GM10847 (cell line): ENCODE data around the gene UMOD.

Experiments
- POLR2A ChIP-seq: IDR thresholded peaks from 2 replicates; pipeline ENCODE4 v1.6.1; 2011; ENCODE audit not compliant: insufficient read length; ENCODE audit errors: extremely low read depth

Gene UMOD

GRCh38 chr16:20317117-20317516 lies 35.4 kb downstream of the UMOD start:
- no peak for TF ChIP-seq POLR2A

GRCh38 chr16:20316715-20317114 lies 35.8 kb downstream of the UMOD start:
- TF ChIP-seq POLR2A, result no peak

- no peak for TF ChIP-seq POLR2A
Observed at GRCh38 chr16:20315764-20316163, 36.8 kb downstream of the UMOD start.

- no peak for TF ChIP-seq POLR2A
Observed at GRCh38 chr16:20314575-20314974, 37.9 kb downstream of the UMOD start.

GRCh38 chr16:20313741-20314140 lies 38.8 kb downstream of the UMOD start:
- no peak for TF ChIP-seq POLR2A

- TF ChIP-seq POLR2A, result no peak
Observed at GRCh38 chr16:20311548-20311947, 41.0 kb downstream of the UMOD start.

- TF ChIP-seq POLR2A, result no peak
Observed at GRCh38 chr16:20310421-20311395, 41.8 kb downstream of the UMOD start.

GRCh38 chr16:20309786-20310185 lies 42.7 kb downstream of the UMOD start:
- TF ChIP-seq POLR2A, result no peak

- TF ChIP-seq POLR2A, result no peak
Observed at GRCh38 chr16:20308801-20309590, 43.5 kb downstream of the UMOD start.

GRCh38 chr16:20308266-20308665 lies 44.2 kb downstream of the UMOD start:
- TF ChIP-seq POLR2A, result no peak

- TF ChIP-seq POLR2A, result no peak
Observed at GRCh38 chr16:20307791-20308190, 44.7 kb downstream of the UMOD start.

- TF ChIP-seq POLR2A, result no peak
Observed at GRCh38 chr16:20307240-20307671, 45.3 kb downstream of the UMOD start.

- no peak for TF ChIP-seq POLR2A
Observed at GRCh38 chr16:20306401-20306800, 46.1 kb downstream of the UMOD start.

GRCh38 chr16:20303012-20303411 lies 49.5 kb downstream of the UMOD start:
- no peak for TF ChIP-seq POLR2A

GRCh38 chr16:20302389-20302788 lies 50.1 kb downstream of the UMOD start:
- TF ChIP-seq POLR2A, result no peak

GRCh38 chr16:20301840-20302239 lies 50.7 kb downstream of the UMOD start:
- no peak for TF ChIP-seq POLR2A

GRCh38 chr16:20300312-20301097 lies 52.0 kb downstream of the UMOD start:
- no peak for TF ChIP-seq POLR2A
